GM23248 (cell line): ENCODE measurements around the gene GALNT16.

Source experiments
- EZH2 ChIP-seq: fragments of 200-600 bp; sonication (generic); IDR thresholded peaks from 2 replicates; pipeline ENCODE4 v1.6.1; 2018; ENCODE audit warnings: antibody characterized with exemption, mild to moderate bottlenecking; ENCODE audit not compliant: insufficient read depth, poor library complexity, severe bottlenecking
- EZH2phosphoT487 ChIP-seq: fragments of 200-600 bp; sonication (generic); IDR thresholded peaks from 2 replicates; pipeline ENCODE4 v1.6.1; 2018; ENCODE audit warnings: antibody characterized with exemption, moderate library complexity, mild to moderate bottlenecking, low read depth; ENCODE audit not compliant: insufficient read depth

GRCh38 chr14:69326611-69327010 is 66.7 kb downstream of the GALNT16 start:
- TF ChIP-seq EZH2phosphoT487 (no peak), EZH2 (no peak)
